Osteoblast (primary cell): ENCODE measurements around the gene LRCOL1. TPM values are rescaled to one million over a fixed set of nuclear protein-coding genes. Genes with fewer than 3 reads are reported as not detected.

Experiments used
- DNase-seq: peaks from one replicate; pipeline ENCODE4 v3.0.0; 2011; ENCODE audit warnings: low spot score, mixed read lengths; ENCODE audit not compliant: insufficient read length; ENCODE audit errors: missing footprints
- H2AFZ ChIP-seq: 2 replicates; pipeline ENCODE4 v1.6.0; 2011; ENCODE audit warnings: mild to moderate bottlenecking, low read length
- H3K27ac ChIP-seq: 2 replicates; pipeline ENCODE4 v1.5.1; 2011; ENCODE audit warnings: mild to moderate bottlenecking, low read depth, low read length, moderate library complexity
- H3K27me3 ChIP-seq: 2 replicates; pipeline ENCODE4 v1.6.0; 2012; ENCODE audit warnings: mild to moderate bottlenecking, control low read depth, inconsistent platforms, low read length, moderate library complexity; ENCODE audit not compliant: insufficient read depth
- H3K36me3 ChIP-seq: 2 replicates; pipeline ENCODE4 v1.5.1; 2011; ENCODE audit warnings: mild to moderate bottlenecking, low read length, control low read depth, moderate library complexity; ENCODE audit not compliant: insufficient read depth
- H3K4me1 ChIP-seq: 2 replicates; pipeline ENCODE4 v1.5.1; 2011; ENCODE audit warnings: mild to moderate bottlenecking, low read length, control low read depth, moderate library complexity; ENCODE audit not compliant: insufficient read depth
- H3K4me2 ChIP-seq: 2 replicates; pipeline ENCODE4 v1.6.0; 2011; ENCODE audit warnings: mild to moderate bottlenecking, low read length; ENCODE audit not compliant: insufficient read depth
- H3K4me3 ChIP-seq: fragments of 200-600 bp; sonication (generic); 3 replicates; pipeline ENCODE4 v1.5.1; 2012; ENCODE audit warnings: mild to moderate bottlenecking, low read length, inconsistent platforms; ENCODE audit not compliant: insufficient read depth
- H3K79me2 ChIP-seq: 2 replicates; pipeline ENCODE4 v1.6.0; 2012; ENCODE audit warnings: mild to moderate bottlenecking, low read length, control low read depth, inconsistent platforms; ENCODE audit not compliant: insufficient read depth
- H3K9me3 ChIP-seq: 2 replicates; pipeline ENCODE4 v1.5.1; 2011; ENCODE audit warnings: low read depth, low read length, control low read depth
- H4K20me1 ChIP-seq: 2 replicates; pipeline ENCODE4 v1.6.0; 2012; ENCODE audit warnings: mild to moderate bottlenecking, low read length, control low read depth; ENCODE audit not compliant: insufficient read depth
- total RNA-seq: library from RNA; depleted of rRNA; stranded (reverse); fragments of >200 nt; gene quantifications from 2 replicates; pipeline ENCODE4 v1.2.3, GENCODE V29; 2012
- TF ChIP-seq, protein P1 (sequence below): IDR thresholded peaks from 2 replicates; pipeline ENCODE4 v1.5.1; 2011; ENCODE audit warnings: mild to moderate bottlenecking, low read depth, low read length, moderate library complexity; ENCODE audit errors: extremely low read depth

Gene LRCOL1
- total RNA-seq, 1 donor, result not detected

DNA sequence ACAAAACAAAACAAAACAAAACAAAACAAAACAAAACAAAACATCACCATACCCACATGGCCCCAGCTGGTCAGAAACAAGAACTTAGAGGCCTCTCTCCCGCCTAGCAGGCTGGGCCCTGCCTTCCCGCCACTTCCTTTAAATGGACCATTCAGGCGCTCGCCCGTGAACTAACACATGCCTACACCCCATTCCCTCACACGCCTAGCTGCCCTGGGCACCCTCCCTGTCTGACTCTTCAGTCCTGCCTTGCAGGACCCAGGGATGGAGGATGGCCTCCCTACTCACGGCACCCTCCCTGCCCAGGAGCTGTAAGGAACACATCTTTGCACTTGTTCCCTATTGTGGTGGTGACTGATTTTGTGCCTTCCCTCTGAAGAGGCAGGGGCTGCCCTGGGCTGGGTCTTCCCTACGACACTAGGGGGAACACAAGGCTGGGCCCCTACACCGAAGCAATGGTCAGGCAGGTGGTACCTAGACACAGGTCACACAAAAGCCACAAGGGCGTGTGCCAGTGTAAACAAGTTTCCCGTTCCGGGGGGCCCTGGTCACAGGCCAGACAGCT, 29.7 kb upstream of the LRCOL1 start:
- Histone ChIP-seq H2AFZ (no peak overlapping the region), H3K4me1 (no peaks in the 10 kb centered on the region), H4K20me1 (no peaks in the 10 kb centered on the region), H3K4me3 (no peak overlapping the region), H3K4me2 (no peak overlapping the region), H3K79me2 (no peaks in the 10 kb centered on the region), H3K9me3 (no peaks in the 10 kb centered on the region), H3K36me3 (peaks cover 25% of the 10 kb centered on the region), H3K27ac (no peak overlapping the region), H3K27me3 (no peaks in the 10 kb centered on the region)
- peak; percentile 66 for DNase-seq
- TF ChIP-seq, protein P1, sequence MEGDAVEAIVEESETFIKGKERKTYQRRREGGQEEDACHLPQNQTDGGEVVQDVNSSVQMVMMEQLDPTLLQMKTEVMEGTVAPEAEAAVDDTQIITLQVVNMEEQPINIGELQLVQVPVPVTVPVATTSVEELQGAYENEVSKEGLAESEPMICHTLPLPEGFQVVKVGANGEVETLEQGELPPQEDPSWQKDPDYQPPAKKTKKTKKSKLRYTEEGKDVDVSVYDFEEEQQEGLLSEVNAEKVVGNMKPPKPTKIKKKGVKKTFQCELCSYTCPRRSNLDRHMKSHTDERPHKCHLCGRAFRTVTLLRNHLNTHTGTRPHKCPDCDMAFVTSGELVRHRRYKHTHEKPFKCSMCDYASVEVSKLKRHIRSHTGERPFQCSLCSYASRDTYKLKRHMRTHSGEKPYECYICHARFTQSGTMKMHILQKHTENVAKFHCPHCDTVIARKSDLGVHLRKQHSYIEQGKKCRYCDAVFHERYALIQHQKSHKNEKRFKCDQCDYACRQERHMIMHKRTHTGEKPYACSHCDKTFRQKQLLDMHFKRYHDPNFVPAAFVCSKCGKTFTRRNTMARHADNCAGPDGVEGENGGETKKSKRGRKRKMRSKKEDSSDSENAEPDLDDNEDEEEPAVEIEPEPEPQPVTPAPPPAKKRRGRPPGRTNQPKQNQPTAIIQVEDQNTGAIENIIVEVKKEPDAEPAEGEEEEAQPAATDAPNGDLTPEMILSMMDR, result no peak

DNA sequence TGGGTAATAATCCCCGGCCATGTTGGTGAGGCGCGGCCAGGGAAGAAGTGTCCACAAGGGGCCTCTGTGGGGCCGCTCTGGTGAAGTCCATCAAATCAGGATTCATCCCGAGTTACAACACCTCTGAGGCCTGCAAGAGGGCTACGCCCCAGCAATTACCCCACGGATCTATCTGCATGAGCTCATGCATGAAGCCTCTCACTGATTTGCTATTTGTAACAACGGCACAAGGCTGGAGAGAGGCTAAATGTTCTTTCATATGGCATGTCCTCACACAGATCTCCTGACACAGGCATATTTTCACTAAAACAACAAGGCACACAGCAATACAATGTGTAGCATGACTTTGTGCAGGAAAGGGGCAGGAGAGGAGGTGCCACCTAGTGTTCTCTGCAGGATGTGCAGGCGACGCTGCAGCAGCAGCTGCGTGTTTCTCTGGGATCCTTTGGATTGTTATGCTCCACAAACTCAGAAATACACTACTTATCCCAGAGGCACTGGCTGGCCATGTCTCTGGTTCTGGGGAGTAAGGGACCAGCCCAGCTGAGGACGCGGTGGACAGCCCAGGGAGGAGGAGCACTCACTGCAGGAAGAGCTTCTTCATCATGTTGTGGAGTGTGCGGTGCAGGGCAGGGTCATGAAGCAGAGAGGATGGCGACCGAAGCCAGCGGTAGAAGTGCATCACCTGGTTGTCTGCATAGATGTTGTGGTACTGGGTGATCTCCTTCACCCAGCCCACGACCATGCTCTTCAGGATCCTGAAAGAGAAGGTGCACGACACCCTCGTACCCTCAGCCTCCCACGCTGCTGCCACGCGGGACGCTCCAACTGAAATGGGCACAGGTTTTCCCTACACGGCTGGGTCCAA, 28.4 kb upstream of the LRCOL1 start:
- Histone ChIP-seq H3K79me2 (no peaks in the 10 kb centered on the region), H4K20me1 (no peaks in the 10 kb centered on the region), H2AFZ (peak overlapping the region; percentile 31), H3K4me3 (no peak overlapping the region), H3K9me3 (no peaks in the 10 kb centered on the region), H3K27me3 (no peaks in the 10 kb centered on the region), H3K36me3 (peaks cover 26% of the 10 kb centered on the region), H3K4me1 (no peaks in the 10 kb centered on the region), H3K27ac (no peak overlapping the region), H3K4me2 (no peak overlapping the region)
- TF ChIP-seq, protein P1, result peak; percentile 88
- peak; percentile 95 for DNase-seq

DNA sequence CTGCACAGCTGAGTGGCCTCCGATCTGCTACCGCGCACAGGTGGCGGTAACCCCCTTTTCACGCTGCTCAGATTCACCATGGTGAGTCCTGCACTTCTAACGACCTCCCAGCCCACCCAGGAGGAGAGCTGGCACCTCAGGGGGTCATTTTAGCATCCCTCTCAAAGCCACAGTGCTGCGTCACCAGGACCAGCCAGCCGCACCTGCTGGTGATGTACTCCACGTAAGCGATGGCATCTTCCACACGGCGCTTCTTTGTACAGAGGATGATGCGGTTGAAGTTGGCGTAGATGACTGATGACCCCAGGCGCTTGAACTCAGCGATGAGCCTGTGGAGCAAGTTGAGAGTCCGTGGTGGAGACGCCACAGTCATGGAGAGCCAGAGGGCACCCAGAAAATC, 27.4 kb upstream of the LRCOL1 start:
- no peak overlapping the region for H2AFZ ChIP-seq
- peaks cover 24% of the 10 kb centered on the region for H3K36me3 ChIP-seq
- H3K79me2 ChIP-seq, result no peaks in the 10 kb centered on the region
- no peak overlapping the region for H3K4me3 ChIP-seq
- no peaks in the 10 kb centered on the region for H4K20me1 ChIP-seq
- no peaks in the 10 kb centered on the region for H3K27me3 ChIP-seq
- TF ChIP-seq, protein P1, result no peak
- DNase-seq, result no peak
- no peak overlapping the region for H3K27ac ChIP-seq
- no peaks in the 10 kb centered on the region for H3K4me1 ChIP-seq
- no peak overlapping the region for H3K4me2 ChIP-seq
- H3K9me3 ChIP-seq, result no peaks in the 10 kb centered on the region

DNA sequence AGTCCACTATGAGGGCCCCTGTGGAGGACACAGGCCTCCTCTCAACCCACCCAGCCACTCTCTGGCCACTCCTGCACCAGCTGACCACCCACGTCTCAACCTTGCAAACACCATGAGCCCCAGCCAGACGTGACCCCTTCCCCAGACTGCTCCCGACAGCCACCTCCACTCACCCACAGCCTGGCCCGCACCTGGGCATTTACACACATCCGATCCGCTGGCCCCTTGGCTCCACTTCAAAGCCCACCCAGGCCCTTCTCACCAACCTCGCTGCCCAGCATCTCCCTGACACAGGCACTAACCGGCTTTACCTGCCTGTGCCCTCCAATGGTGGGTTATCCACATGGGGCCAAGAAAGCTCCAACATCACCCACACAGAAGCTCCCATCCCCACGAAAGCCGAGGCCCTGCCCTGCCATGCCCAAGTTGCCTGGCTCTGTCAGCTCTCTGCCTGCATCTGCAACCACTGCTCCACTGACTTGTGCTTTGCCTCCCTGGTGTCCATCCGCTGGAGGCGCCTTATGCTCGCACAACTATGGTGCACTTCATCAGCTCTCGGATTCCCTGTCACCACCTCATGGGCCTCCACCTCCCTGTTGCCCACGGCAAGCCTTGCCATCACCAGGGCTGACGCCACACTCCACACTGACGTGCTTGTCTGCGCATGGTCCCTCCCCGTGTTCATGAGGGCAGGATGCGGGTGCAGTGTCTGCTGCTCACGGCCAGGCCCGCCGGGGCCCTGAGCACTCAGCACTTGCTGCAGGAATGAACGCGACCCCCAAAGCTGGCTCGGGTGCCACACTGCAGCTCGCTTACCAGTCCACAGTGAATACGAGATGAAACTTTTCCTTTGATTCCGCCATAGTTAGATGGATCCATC, 24.9 kb upstream of the LRCOL1 start:
- Histone ChIP-seq H3K36me3 (peaks cover 24% of the 10 kb centered on the region), H3K27ac (no peak overlapping the region), H3K4me3 (no peak overlapping the region), H3K79me2 (no peaks in the 10 kb centered on the region), H3K4me1 (no peaks in the 10 kb centered on the region), H3K9me3 (no peaks in the 10 kb centered on the region), H3K4me2 (no peak overlapping the region), H4K20me1 (no peaks in the 10 kb centered on the region), H3K27me3 (no peaks in the 10 kb centered on the region), H2AFZ (no peak overlapping the region)
- peak; percentile 69 for DNase-seq
- TF ChIP-seq, protein P1, result no peak
